HG02943 (cell line): Measurements from ENCODE around the gene HBA1.
"Not testable (repeated sequence)": the region's sequence is repeated elsewhere in the genome, so short reads cannot be mapped to it uniquely, and the experiment has no call there.

Source experiments
- ATAC-seq: cut with Tn5 transposase; IDR thresholded peaks from one replicate; pipeline ENCODE4 v1.9.1; 2021; ENCODE audit warnings: mild to moderate bottlenecking, low read depth, moderate library complexity; ENCODE audit not compliant: unreplicated experiment

The HBA1 gene

GRCh38 chr16:193441-193840 is 17.0 kb downstream of the HBA1 start:
- no peak for ATAC-seq

GRCh38 chr16:194516-194915 is 18.0 kb downstream of the HBA1 start:
- ATAC-seq: no peak

- ATAC-seq: no peak
Measured at GRCh38 chr16:200388-200787, 23.9 kb downstream of the HBA1 start.

GRCh38 chr16:203246-203645 is 26.8 kb downstream of the HBA1 start:
- ATAC-seq: no peak

GRCh38 chr16:204046-204445 is 27.6 kb downstream of the HBA1 start:
- not testable (repeated sequence) for ATAC-seq

- not testable (repeated sequence) for ATAC-seq
Measured at GRCh38 chr16:209359-209758, 32.9 kb downstream of the HBA1 start.

GRCh38 chr16:211631-212180 is 35.2 kb downstream of the HBA1 start:
- not testable (repeated sequence) for ATAC-seq

GRCh38 chr16:212999-213398 is 36.5 kb downstream of the HBA1 start:
- ATAC-seq: no peak

- no peak for ATAC-seq
Measured at GRCh38 chr16:220021-220420, 43.5 kb downstream of the HBA1 start.
